AG09319 (cell line): ENCODE results near the gene TRAF2.

Source experiments
- DNase-seq: peaks from one replicate; pipeline ENCODE4 v3.0.0-alpha.2; 2010; ENCODE audit warnings: low read depth; ENCODE audit errors: extremely low read depth
- CTCF ChIP-seq: IDR thresholded peaks from 2 replicates; pipeline ENCODE4 v1.5.1; 2011; ENCODE audit warnings: low read depth, mild to moderate bottlenecking, inconsistent platforms, low read length, moderate library complexity

The TRAF2 gene

DNA sequence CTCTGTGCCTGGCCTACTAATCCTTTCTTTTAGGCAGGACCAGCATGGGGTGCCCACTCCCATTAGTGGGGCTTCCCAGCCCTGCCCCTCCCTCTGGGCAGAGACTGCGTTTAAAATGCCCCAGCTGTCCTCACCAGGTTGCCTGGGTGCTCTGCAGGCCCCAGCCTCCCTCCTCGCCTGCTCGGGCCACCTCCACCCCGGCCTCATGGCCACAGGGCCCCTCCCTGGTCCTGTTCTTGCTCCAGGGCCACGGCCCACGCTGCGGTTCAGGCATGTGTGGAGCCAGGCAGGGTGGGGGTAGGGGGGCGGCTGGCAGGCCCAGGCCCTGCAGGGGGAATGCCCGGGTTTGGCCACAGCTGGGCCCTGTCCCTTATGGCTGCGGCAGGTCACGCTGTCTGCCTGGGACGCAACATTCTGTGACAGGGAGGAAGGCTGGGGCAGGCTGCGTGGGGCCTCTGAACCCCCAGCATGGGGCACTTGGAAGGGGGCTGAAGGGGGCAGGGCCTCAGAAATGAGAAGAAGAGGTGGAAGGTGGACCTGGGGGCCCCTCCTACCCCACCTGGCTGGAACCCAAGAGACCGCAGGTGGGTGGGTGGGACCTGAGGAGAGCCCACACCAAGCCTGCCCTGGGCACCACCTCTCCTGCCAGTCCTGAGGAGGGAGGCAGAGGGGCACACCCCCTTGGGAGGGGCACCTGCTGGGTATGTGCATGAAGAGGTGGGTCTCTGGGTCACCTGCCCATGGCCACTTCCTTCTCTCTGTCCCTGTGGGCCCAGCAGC, 65.4 kb downstream of the TRAF2 start, which contains the start of gene LCN12:
Gene LCN12 (plus strand): TSS at position 733 of the 780 bp plus-strand sequence. CDS start 55 bp downstream, outside the sequence.
- no peak for TF ChIP-seq CTCF
- no peak for DNase-seq

GRCh38 chr9:136952321-136952850, 66.1 kb downstream of the TRAF2 start:
- no peak for DNase-seq
- TF ChIP-seq CTCF, result no peak

DNA sequence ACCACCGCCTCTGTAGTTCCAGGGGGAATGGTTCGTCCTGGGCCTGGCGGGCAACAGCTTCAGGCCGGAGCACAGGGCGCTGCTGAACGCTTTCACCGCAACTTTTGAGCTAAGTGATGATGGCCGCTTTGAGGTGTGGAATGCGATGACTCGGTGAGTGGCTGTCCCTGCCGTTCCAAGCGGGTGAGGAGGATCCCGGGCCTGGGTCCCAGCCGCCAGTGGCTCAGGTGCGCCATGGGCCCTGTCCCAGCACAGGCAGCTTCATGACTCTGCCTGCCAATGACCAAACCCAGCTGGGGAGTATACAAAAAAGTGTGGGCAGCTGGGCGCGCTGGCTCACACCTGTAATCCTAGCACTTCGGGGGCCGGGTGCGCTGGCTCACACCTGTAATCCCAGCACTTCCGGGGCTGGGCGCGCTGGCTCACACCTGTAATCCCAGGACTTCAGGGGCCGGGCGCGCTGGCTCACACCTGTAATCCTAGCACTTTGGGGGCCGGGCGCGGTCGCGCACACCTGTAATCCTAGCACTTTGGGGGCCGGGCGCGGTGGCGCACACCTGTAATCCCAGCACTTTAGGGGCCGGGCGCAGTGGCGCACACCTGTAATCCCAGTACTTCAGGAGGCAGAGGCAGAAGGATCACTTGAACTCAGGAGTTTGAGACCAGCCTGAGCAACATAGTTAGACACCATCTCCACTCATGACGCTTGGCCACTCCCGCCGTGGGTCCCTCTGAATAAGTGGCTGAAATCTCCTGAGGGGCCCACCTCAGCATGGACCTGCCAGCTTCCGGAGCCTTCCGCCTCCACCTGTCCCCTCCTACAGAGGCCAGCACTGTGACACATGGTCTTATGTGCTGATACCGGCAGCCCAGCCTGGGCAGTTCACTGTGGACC, 66.8 kb downstream of the TRAF2 start:
- no peak for DNase-seq
- no peak for TF ChIP-seq CTCF

GRCh38 chr9:136953771-136954269, 67.5 kb downstream of the TRAF2 start:
- DNase-seq, result no peak
- no peak for TF ChIP-seq CTCF

- no peak for DNase-seq
- TF ChIP-seq CTCF, result no peak
Measured at GRCh38 chr9:136954270-136955083, 68.2 kb downstream of the TRAF2 start.

DNA sequence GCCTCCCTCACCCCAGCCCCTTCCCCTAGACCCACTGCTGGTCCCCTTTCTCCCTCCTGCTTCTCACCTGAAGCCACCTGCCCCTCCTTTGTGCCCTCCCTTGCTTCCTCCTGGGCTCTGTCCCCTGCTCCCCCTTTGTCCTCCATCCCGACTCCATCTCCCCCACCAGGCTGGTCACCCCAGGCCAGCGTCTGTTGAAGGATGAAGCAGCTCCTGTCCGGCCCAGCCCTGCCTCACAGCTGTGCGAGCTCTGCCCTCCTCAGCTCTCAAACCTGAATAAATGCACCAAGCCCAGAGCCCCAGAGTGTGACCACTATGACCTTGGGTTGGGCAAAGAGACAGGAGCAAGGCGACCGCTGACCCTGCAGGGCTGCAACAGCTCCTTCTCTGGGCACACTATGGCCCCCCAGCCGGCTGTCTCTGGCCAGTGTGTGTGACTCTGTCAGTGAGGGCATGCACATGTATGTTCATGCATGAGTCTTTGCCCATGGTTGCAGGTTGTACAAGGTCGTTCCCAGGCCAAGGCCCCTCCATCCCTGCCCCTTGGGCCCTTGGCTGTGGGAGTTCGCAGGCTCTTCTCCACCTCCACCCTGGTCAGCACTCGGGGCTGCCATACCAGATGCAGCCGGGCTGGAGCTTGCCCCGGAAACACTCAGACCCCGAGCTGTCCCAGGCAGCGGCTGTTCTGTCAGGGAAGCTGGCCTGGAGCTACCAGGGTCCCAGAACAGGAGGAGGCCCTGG, 69.1 kb downstream of the TRAF2 start:
- no peak for DNase-seq
- TF ChIP-seq CTCF, result no peak
